A673 (cell line): Measurements from ENCODE around the gene RCAN3. TPM values are rescaled to one million over a fixed set of nuclear protein-coding genes. Genes with fewer than 3 reads are reported as not detected.

Experiments used
- BruUV-seq: library from RNA; stranded (reverse); fragments of 400-500 nt; replicated peaks from 2 replicates; lab custom pipeline; 2021; lab: Mats Ljungman, UMichigan
- CTCF ChIA-PET: fragments of 300-600 bp; sonication (Branson Sonifier 250); formaldehyde crosslinking; loops from one replicate; lab custom pipeline; 2022; ENCODE audit warnings: antibody characterized with exemption; lab: Charles Lee
- POLR2A ChIA-PET: fragments of 300-600 bp; sonication (Branson Sonifier 250); formaldehyde crosslinking; loops from one replicate; lab custom pipeline; 2022; ENCODE audit warnings: antibody characterized with exemption; ENCODE audit not compliant: low non-redundant PET; lab: Charles Lee
- DNase-seq: peaks from one replicate; pipeline ENCODE4 v3.0.0-alpha.2; 2015; ENCODE audit warnings: low spot score
- H3K27ac ChIP-seq: fragments of 200-600 bp; sonication (generic); 2 replicates; pipeline ENCODE4 v1.5.1; 2016; ENCODE audit warnings: mixed run types, low read depth, mild to moderate bottlenecking, mixed read lengths, antibody characterized with exemption, low read length; ENCODE audit not compliant: poor library complexity, severe bottlenecking
- H3K27me3 ChIP-seq: fragments of 200-600 bp; sonication (generic); replicated peaks from 2 replicates; pipeline ENCODE4 v1.6.1; 2017; ENCODE audit warnings: mixed run types, low read depth, mild to moderate bottlenecking, mixed read lengths, antibody characterized with exemption, low read length; ENCODE audit not compliant: insufficient read depth, poor library complexity
- H3K36me3 ChIP-seq: fragments of 200-600 bp; sonication (generic); 2 replicates; pipeline ENCODE4 v1.6.1; 2016; ENCODE audit warnings: mixed run types, mild to moderate bottlenecking, mixed read lengths, antibody characterized with exemption, low read length; ENCODE audit not compliant: insufficient read depth, poor library complexity, severe bottlenecking
- H3K4me1 ChIP-seq: fragments of 200-600 bp; sonication (generic); 2 replicates; pipeline ENCODE4 v1.6.1; 2017; ENCODE audit warnings: mixed run types, mild to moderate bottlenecking, mixed read lengths, antibody characterized with exemption, low read length; ENCODE audit not compliant: insufficient read depth, poor library complexity, severe bottlenecking
- H3K4me3 ChIP-seq: fragments of 200-600 bp; sonication (generic); 2 replicates; pipeline ENCODE4 v1.5.1; 2016; ENCODE audit warnings: low read depth, mixed run types, mild to moderate bottlenecking, mixed read lengths, low read length; ENCODE audit not compliant: poor library complexity, severe bottlenecking
- H3K9me3 ChIP-seq: fragments of 200-600 bp; sonication (generic); 2 replicates; pipeline ENCODE4 v1.6.1; 2016; ENCODE audit warnings: mixed run types, low read depth, mild to moderate bottlenecking, mixed read lengths, antibody characterized with exemption, low read length; ENCODE audit not compliant: poor library complexity, severe bottlenecking
- CTCF ChIP-seq: fragments of 300-800, 200-600 bp; sonication (generic); conservative IDR thresholded peaks from 2 replicates; pipeline ENCODE4 v1.5.1; 2017; ENCODE audit warnings: low read depth, mild to moderate bottlenecking, antibody characterized with exemption, low read length, moderate library complexity, mixed read lengths
- EZH2 ChIP-seq: fragments of 200-600 bp; sonication (generic); IDR thresholded peaks from 2 replicates; pipeline ENCODE4 v1.6.1; 2017; ENCODE audit warnings: borderline replicate concordance, low read depth, mild to moderate bottlenecking, mixed read lengths, antibody characterized with exemption, low read length; ENCODE audit not compliant: poor library complexity, severe bottlenecking
- intact Hi-C: fragments of 100-400 bp; cut with micrococcal nuclease; formaldehyde crosslinking; loops from one replicate; pipeline ENCODE4 v1.10.0; 2022; ENCODE audit not compliant: unreplicated experiment
- total RNA-seq: library from RNA; stranded (reverse); gene quantifications from 2 replicates; pipeline ENCODE4 v1.2.3, GENCODE V29; 2021

Gene RCAN3
- total RNA-seq, 1 experiment from 2014 or later = 7.4 TPM

- intact Hi-C loops = no loop called here
- no TSS peak for BruUV-seq
- TF ChIP-seq CTCF (no peak), EZH2 (no peak)
- Histone ChIP-seq H3K9me3 (no peaks in the 10 kb centered on the region), H3K27ac (no peak overlapping the region), H3K27me3 (peaks cover 5% of the 10 kb centered on the region), H3K36me3 (no peaks in the 10 kb centered on the region), H3K4me1 (no peaks in the 10 kb centered on the region), H3K4me3 (no peak overlapping the region)
- ChIA-PET POLR2A (no interaction called here), CTCF (no interaction called here)
- DNase-seq = no peak
Measured at GRCh38 chr1:24580756-24581155, 78.1 kb downstream of the RCAN3 start.

GRCh38 chr1:24584171-24584647 is 81.6 kb downstream of the RCAN3 start:
- no TSS peak for BruUV-seq
- H3K9me3 ChIP-seq = no peaks in the 10 kb centered on the region
- no peaks in the 10 kb centered on the region for H3K36me3 ChIP-seq
- no peaks in the 10 kb centered on the region for H3K4me1 ChIP-seq
- no peak overlapping the region for H3K27ac ChIP-seq
- TF ChIP-seq EZH2 (no peak), CTCF (no peak)
- ChIA-PET POLR2A (no interaction called here), CTCF (no interaction called here)
- intact Hi-C loops = no loop called here
- H3K27me3 ChIP-seq = peaks cover 6% of the 10 kb centered on the region
- no peak overlapping the region for H3K4me3 ChIP-seq
- no peak for DNase-seq

- TF ChIP-seq CTCF (no peak), EZH2 (no peak)
- H3K36me3 ChIP-seq = no peaks in the 10 kb centered on the region
- ChIA-PET POLR2A (no interaction called here), CTCF (interaction anchor here (1.5 kb wide), 1 partner anchor 387 kb away, joined by 12 read pairs; no protein-coding TSS in a partner anchor)
- no peak overlapping the region for H3K27ac ChIP-seq
- H3K9me3 ChIP-seq = no peaks in the 10 kb centered on the region
- no peaks in the 10 kb centered on the region for H3K4me1 ChIP-seq
- H3K4me3 ChIP-seq = no peak overlapping the region
- peaks cover 6% of the 10 kb centered on the region for H3K27me3 ChIP-seq
- BruUV-seq = no TSS peak
- intact Hi-C loops = no loop called here
- no peak for DNase-seq
Measured at GRCh38 chr1:24586119-24586518, 83.5 kb downstream of the RCAN3 start.
